Suppressor macrophage (primary cell): Measurements from ENCODE around the gene PRTFDC1.

Experiments
- DNase-seq, 4 experiments: peaks; one replicate each; pipeline ENCODE4 v3.0.0-alpha.2; 2020 to 2022

PRTFDC1 gene

GRCh38 chr10:24841530-24841929, 110.9 kb downstream of the PRTFDC1 start:
- no peak for DNase-seq

GRCh38 chr10:24840784-24841183, 111.6 kb downstream of the PRTFDC1 start:
- DNase-seq, result no peak

- peak in 2 of 4 experiments; percentile 10 to 23 for DNase-seq
Measured at GRCh38 chr10:24837781-24838180, 114.6 kb downstream of the PRTFDC1 start.

GRCh38 chr10:24834869-24835268, 117.5 kb downstream of the PRTFDC1 start:
- DNase-seq, result no peak

GRCh38 chr10:24826009-24826408, 126.4 kb downstream of the PRTFDC1 start:
- peak in 2 of 4 experiments; percentile 12 to 24 for DNase-seq

- DNase-seq, result no peak
Measured at GRCh38 chr10:24825551-24825950, 126.9 kb downstream of the PRTFDC1 start.

- DNase-seq, result no peak
Measured at GRCh38 chr10:24824536-24824935, 127.9 kb downstream of the PRTFDC1 start.

- DNase-seq, result no peak
Measured at GRCh38 chr10:24824124-24824523, 128.3 kb downstream of the PRTFDC1 start.

GRCh38 chr10:24822590-24822989, 129.8 kb downstream of the PRTFDC1 start:
- DNase-seq, result peak; percentile 29 to 79 (median 58)

GRCh38 chr10:24821986-24822385, 130.4 kb downstream of the PRTFDC1 start:
- peak in 3 of 4 experiments; percentile 11 to 48 (median 19) for DNase-seq

- DNase-seq, result no peak
Measured at GRCh38 chr10:24816868-24817396, 135.5 kb downstream of the PRTFDC1 start.

GRCh38 chr10:24814568-24815313, 137.7 kb downstream of the PRTFDC1 start:
- no peak for DNase-seq

GRCh38 chr10:24813856-24814255, 138.6 kb downstream of the PRTFDC1 start:
- DNase-seq, result no peak

GRCh38 chr10:24806262-24806661, 146.1 kb downstream of the PRTFDC1 start:
- no peak for DNase-seq

GRCh38 chr10:24804956-24805355, 147.4 kb downstream of the PRTFDC1 start:
- DNase-seq, result no peak

- DNase-seq, result no peak
Measured at GRCh38 chr10:24804392-24804791, 148.0 kb downstream of the PRTFDC1 start.

- DNase-seq, result no peak
Measured at GRCh38 chr10:24802378-24802777, 150.0 kb downstream of the PRTFDC1 start.

- DNase-seq, result no peak
Measured at GRCh38 chr10:24800861-24801260, 151.5 kb downstream of the PRTFDC1 start.
